Measurements from ENCODE around the gene SLC1A2.

SLC1A2 gene

GRCh38 chr11:35323076-35323868 lies 96.1 kb downstream of the SLC1A2 start:
- TF ChIP-seq EZH2phosphoT487 (conservative IDR thresholded peaks at IDR 0.05; ENCODE audit: low read length) (no peak), CTCF (IDR thresholded peaks at IDR 0.05; ENCODE audit: insufficient read depth, low read length, poor library complexity, severe bottlenecking) (no peak)
- Histone ChIP-seq H3F3A (ENCODE audit: insufficient read depth) (no peaks in the 10 kb centered on the region), H3K9ac (ENCODE audit: low read length) (no peak overlapping the region), H3K27me3 (ENCODE audit: low read length) (no peaks in the 10 kb centered on the region; the same call in 1 of the 2 replicates), H3K36me3 (ENCODE audit: low read length) (no peaks in the 10 kb centered on the region), H4K20me1 (ENCODE audit: low read depth, low read length) (no peaks in the 10 kb centered on the region), H3K9me3 (ENCODE audit: insufficient read depth, low read length) (no peaks in the 10 kb centered on the region), H3K27ac (ENCODE audit: low read depth, low read length) (no peak overlapping the region), H3K4me3 (ENCODE audit: insufficient read depth, low read length, poor library complexity, severe bottlenecking) (no peak overlapping the region), H3K79me2 (ENCODE audit: insufficient read depth, low read length) (no peaks in the 10 kb centered on the region), H3K9me2 (replicated peaks; ENCODE audit: insufficient read depth, low read length) (0 out of 2 replicates have a peak, but pooled peaks cover 4% of the 10 kb centered on the region), H3K4me2 (ENCODE audit: low read depth, low read length, poor library complexity, severe bottlenecking) (no peak overlapping the region), H2AFZ (ENCODE audit: low read depth, low read length, severe bottlenecking) (no peak overlapping the region)

- no peak overlapping the region for H3K27ac ChIP-seq (ENCODE audit: low read depth, low read length)
- no peak overlapping the region for H2AFZ ChIP-seq (ENCODE audit: low read depth, low read length, severe bottlenecking)
- no peak overlapping the region for H3K4me3 ChIP-seq (ENCODE audit: insufficient read depth, low read length, poor library complexity, severe bottlenecking)
- no peaks in the 10 kb centered on the region for H3K79me2 ChIP-seq (ENCODE audit: insufficient read depth, low read length)
- no peaks in the 10 kb centered on the region for H4K20me1 ChIP-seq (ENCODE audit: low read depth, low read length)
- no peak overlapping the region for H3K9ac ChIP-seq (ENCODE audit: low read length)
- no peaks in the 10 kb centered on the region for H3K36me3 ChIP-seq (ENCODE audit: low read length)
- H3K4me2 ChIP-seq (ENCODE audit: low read depth, low read length, poor library complexity, severe bottlenecking) = no peak overlapping the region
- TF ChIP-seq EZH2phosphoT487 (conservative IDR thresholded peaks at IDR 0.05; ENCODE audit: low read length) = no peak
- TF ChIP-seq CTCF (IDR thresholded peaks at IDR 0.05; ENCODE audit: insufficient read depth, low read length, poor library complexity, severe bottlenecking) = no peak
- no peaks in the 10 kb centered on the region for H3K9me3 ChIP-seq (ENCODE audit: insufficient read depth, low read length)
- H3F3A ChIP-seq (ENCODE audit: insufficient read depth) = no peaks in the 10 kb centered on the region
- no peaks in the 10 kb centered on the region for H3K27me3 ChIP-seq (ENCODE audit: low read length)
- H3K9me2 ChIP-seq (replicated peaks; ENCODE audit: insufficient read depth, low read length) = 0 out of 2 replicates have a peak, but pooled peaks cover 4% of the 10 kb centered on the region
Measured at GRCh38 chr11:35322318-35322979, 96.9 kb downstream of the SLC1A2 start.

- no peak overlapping the region for H2AFZ ChIP-seq (ENCODE audit: low read depth, low read length, severe bottlenecking)
Measured at GRCh38 chr11:35321532-35322317, 97.6 kb downstream of the SLC1A2 start.

More at GRCh38 chr11:35321532-35322317, 97.6 kb downstream of the SLC1A2 start:
- no peak overlapping the region for H3K9ac ChIP-seq (ENCODE audit: low read length)
- no peaks in the 10 kb centered on the region for H3K36me3 ChIP-seq (ENCODE audit: low read length)
- no peaks in the 10 kb centered on the region for H3K9me3 ChIP-seq (ENCODE audit: insufficient read depth, low read length)
- no peaks in the 10 kb centered on the region for H3K27me3 ChIP-seq (ENCODE audit: low read length)
- H3K27ac ChIP-seq (ENCODE audit: low read depth, low read length) = no peak overlapping the region
- H3K4me2 ChIP-seq (ENCODE audit: low read depth, low read length, poor library complexity, severe bottlenecking) = no peak overlapping the region
- no peaks in the 10 kb centered on the region for H4K20me1 ChIP-seq (ENCODE audit: low read depth, low read length)
- TF ChIP-seq CTCF (IDR thresholded peaks at IDR 0.05; ENCODE audit: insufficient read depth, low read length, poor library complexity, severe bottlenecking) = no peak
- no peak for TF ChIP-seq EZH2phosphoT487 (conservative IDR thresholded peaks at IDR 0.05; ENCODE audit: low read length)
- H3K4me3 ChIP-seq (ENCODE audit: insufficient read depth, low read length, poor library complexity, severe bottlenecking) = no peak overlapping the region
- H3K9me2 ChIP-seq (replicated peaks; ENCODE audit: insufficient read depth, low read length) = 0 out of 2 replicates have a peak, but pooled peaks cover 4% of the 10 kb centered on the region
- H3F3A ChIP-seq (ENCODE audit: insufficient read depth) = no peaks in the 10 kb centered on the region
- H3K79me2 ChIP-seq (ENCODE audit: insufficient read depth, low read length) = no peaks in the 10 kb centered on the region
